Trophoblast cell (in vitro differentiated cells and primary cell): ENCODE results near the gene DIP2B.
"Not testable (repeated sequence)": the region's sequence is repeated elsewhere in the genome, so short reads cannot be mapped to it uniquely, and the experiment has no call there.

Experiments used
- DNase-seq, 2 donors: peaks; one replicate each; pipeline ENCODE4 v3.0.0-alpha.2; 2016
- H2AFZ ChIP-seq: 2 replicates; pipeline ENCODE4 v1.6.1; 2013; ENCODE audit warnings: low read length, moderate library complexity, mild to moderate bottlenecking; ENCODE audit not compliant: insufficient read depth, poor library complexity
- H2AK5ac ChIP-seq: 2 replicates; pipeline ENCODE4 v1.6.1; 2013; ENCODE audit warnings: mild to moderate bottlenecking, low read length
- H2BK120ac ChIP-seq: 2 replicates; pipeline ENCODE4 v1.6.1; 2013; ENCODE audit warnings: low read length, mild to moderate bottlenecking, moderate library complexity; ENCODE audit not compliant: insufficient read depth, poor library complexity
- H2BK12ac ChIP-seq: 2 replicates; pipeline ENCODE4 v1.6.1; 2013; ENCODE audit warnings: mild to moderate bottlenecking, low read length, moderate library complexity
- H2BK5ac ChIP-seq: 2 replicates; pipeline ENCODE4 v1.6.1; 2013; ENCODE audit warnings: low read length, low read depth, moderate library complexity, mild to moderate bottlenecking; ENCODE audit not compliant: poor library complexity
- H3K14ac ChIP-seq: 2 replicates; pipeline ENCODE4 v1.6.1; 2013; ENCODE audit warnings: mild to moderate bottlenecking, low read length
- H3K18ac ChIP-seq: 2 replicates; pipeline ENCODE4 v1.6.1; 2013; ENCODE audit warnings: mild to moderate bottlenecking, low read length
- H3K23ac ChIP-seq: 2 replicates; pipeline ENCODE4 v1.6.1; 2013; ENCODE audit warnings: low read length
- H3K27ac ChIP-seq: 2 replicates; pipeline ENCODE4 v1.5.1; 2013; ENCODE audit warnings: low read depth, mild to moderate bottlenecking, inconsistent platforms, low read length, moderate library complexity
- H3K27me3 ChIP-seq: 2 replicates; pipeline ENCODE4 v1.6.1; 2013; ENCODE audit warnings: inconsistent platforms, mild to moderate bottlenecking, low read length, moderate library complexity; ENCODE audit not compliant: insufficient read depth
- H3K36me3 ChIP-seq, 2 experiments: 1 replicate in 1 of 2; 2 replicates in 1 of 2; pipeline ENCODE4 v1.6.1; 2013; ENCODE audit warnings: low read length in 2 of 2, mild to moderate bottlenecking in 2 of 2, moderate library complexity in 1 of 2; ENCODE audit not compliant: insufficient read depth in 2 of 2, control insufficient read depth in 1 of 2
- H3K4ac ChIP-seq: 2 replicates; pipeline ENCODE4 v1.6.1; 2013; ENCODE audit warnings: low read depth, mild to moderate bottlenecking, low read length, moderate library complexity
- H3K4me1 ChIP-seq, 2 experiments: 1 replicate in 1 of 2; 2 replicates in 1 of 2; pipeline ENCODE4 v1.6.1; 2013; ENCODE audit warnings: low read length in 2 of 2, mild to moderate bottlenecking in 2 of 2, moderate library complexity in 1 of 2; ENCODE audit not compliant: insufficient read depth in 2 of 2, control insufficient read depth in 1 of 2
- H3K4me2 ChIP-seq: 2 replicates; pipeline ENCODE4 v1.6.1; 2013; ENCODE audit warnings: inconsistent platforms, mild to moderate bottlenecking, low read length, moderate library complexity
- H3K4me3 ChIP-seq: 2 replicates; pipeline ENCODE4 v1.5.1; 2013; ENCODE audit warnings: mild to moderate bottlenecking, low read depth, low read length, inconsistent platforms
- H3K79me1 ChIP-seq: one replicate; pipeline ENCODE4 v1.6.1; 2013; ENCODE audit warnings: low read length
- H3K79me2 ChIP-seq: 2 replicates; pipeline ENCODE4 v1.6.1; 2013; ENCODE audit warnings: low read length, mild to moderate bottlenecking; ENCODE audit not compliant: control insufficient read depth, insufficient read depth, poor library complexity
- H3K9ac ChIP-seq: 2 replicates; pipeline ENCODE4 v1.6.1; 2013; ENCODE audit warnings: mild to moderate bottlenecking, low read length
- H3K9me3 ChIP-seq: 2 replicates; pipeline ENCODE4 v1.6.1; 2013; ENCODE audit warnings: low read depth, mild to moderate bottlenecking, control low read depth, inconsistent platforms, low read length; ENCODE audit not compliant: insufficient read depth
- H4K12ac ChIP-seq: 2 replicates; pipeline ENCODE4 v1.6.1; 2013; ENCODE audit warnings: low read depth, mild to moderate bottlenecking, low read length, moderate library complexity
- H4K8ac ChIP-seq: 2 replicates; pipeline ENCODE4 v1.6.1; 2013; ENCODE audit warnings: low read depth, mild to moderate bottlenecking, low read length, moderate library complexity
- H4K91ac ChIP-seq: one replicate; pipeline ENCODE4 v1.6.1; 2013; ENCODE audit warnings: low read depth, mild to moderate bottlenecking, low read length, moderate library complexity
- WGBS: extraction: QIAGEN DNeasy Blood & Tissue Kit; methylation state at CpG from one replicate; pipeline ENCODE4 v1.1.7; 2013; ENCODE audit warnings: missing lambda C conversion rate; ENCODE audit not compliant: insufficient read length, insufficient coverage; ENCODE audit errors: extremely low coverage; 5-methylcytosine and 5-hydroxymethylcytosine counted together

Gene DIP2B

GRCh38 chr12:50498119-50498518, 6.7 kb upstream of the DIP2B start:
- not testable (repeated sequence) for H3K14ac ChIP-seq, H3K79me1 ChIP-seq, DNase-seq, H3K4me2 ChIP-seq, H2AK5ac ChIP-seq, H3K27me3 ChIP-seq, H2BK5ac ChIP-seq, H4K8ac ChIP-seq, H3K79me2 ChIP-seq, H3K4me3 ChIP-seq, H3K27ac ChIP-seq, H3K9ac ChIP-seq, H3K4ac ChIP-seq, H3K9me3 ChIP-seq, H3K23ac ChIP-seq, H3K36me3 ChIP-seq, H3K18ac ChIP-seq, H2AFZ ChIP-seq, H4K91ac ChIP-seq, H3K4me1 ChIP-seq, H2BK120ac ChIP-seq, H2BK12ac ChIP-seq, H4K12ac ChIP-seq
- WGBS: no CpG with 5 or more reads among the region's 11 CpGs

GRCh38 chr12:50505675-50506530, 1.1 kb downstream of the DIP2B start:
- Histone ChIP-seq H3K4me2 (peak overlapping the region; percentile 83), H3K79me2 (peaks cover 18% of the 10 kb centered on the region), H2AFZ (peak overlapping the region; percentile 68), H3K4me3 (peak overlapping the region; percentile 96), H4K8ac (peak overlapping the region; percentile 92), H2BK120ac (peak overlapping the region; percentile 93), H2BK12ac (peak overlapping the region; percentile 7), H3K79me1 (peaks cover 14% of the 10 kb centered on the region), H4K91ac (peak overlapping the region; percentile 98), H3K9me3 (no peaks in the 10 kb centered on the region), H2AK5ac (peak overlapping the region; percentile 73), H3K27ac (peak overlapping the region; percentile 88), H2BK5ac (peak overlapping the region; percentile 95), H3K9ac (peak overlapping the region; percentile 97), H3K36me3 (no peaks in the 10 kb centered on the region), H3K18ac (peak overlapping the region; percentile 85), H3K4me1 (peaks cover 3 to 11% of the 10 kb centered on the region in 2 experiments), H3K14ac (peak overlapping the region; percentile 96), H3K23ac (no peak overlapping the region), H4K12ac (peak overlapping the region; percentile 90), H3K4ac (peak overlapping the region; percentile 99), H3K27me3 (no peaks in the 10 kb centered on the region)
- WGBS: no CpG with 5 or more reads among the region's 11 CpGs
- DNase-seq: peak in 1 of 2 donors; percentile 18

GRCh38 chr12:50506753-50507473, 2.1 kb downstream of the DIP2B start:
- Histone ChIP-seq H3K9me3 (no peaks in the 10 kb centered on the region), H3K23ac (no peak overlapping the region), H3K27me3 (no peaks in the 10 kb centered on the region), H3K4me1 (peaks cover 3 to 11% of the 10 kb centered on the region in 2 experiments), H4K12ac (no peak overlapping the region), H2BK5ac (no peak overlapping the region), H3K4me3 (no peak overlapping the region), H3K79me1 (peaks cover 14% of the 10 kb centered on the region), H3K18ac (no peak overlapping the region), H3K27ac (peak overlapping the region; percentile 16), H3K4ac (peak overlapping the region; percentile 15), H2AK5ac (no peak overlapping the region), H2AFZ (no peak overlapping the region), H3K14ac (no peak overlapping the region), H3K4me2 (peak overlapping the region; percentile 57), H3K9ac (no peak overlapping the region), H3K79me2 (peaks cover 20% of the 10 kb centered on the region), H2BK12ac (no peak overlapping the region), H2BK120ac (no peak overlapping the region), H4K91ac (no peak overlapping the region), H3K36me3 (no peaks in the 10 kb centered on the region), H4K8ac (no peak overlapping the region)
- no CpG with 5 or more reads among the region's 2 CpGs for WGBS
- no peak for DNase-seq

- H4K12ac ChIP-seq: no peak overlapping the region
- H3K36me3 ChIP-seq: no peaks in the 10 kb centered on the region
- peak overlapping the region; percentile 43 for H4K91ac ChIP-seq
- H3K27ac ChIP-seq: peak overlapping the region; percentile 16
- no peak overlapping the region for H3K4me3 ChIP-seq
- no peak overlapping the region for H3K23ac ChIP-seq
- no peak overlapping the region for H3K18ac ChIP-seq
- no peak overlapping the region for H2BK5ac ChIP-seq
- peaks cover 20% of the 10 kb centered on the region for H3K79me2 ChIP-seq
- H3K27me3 ChIP-seq: no peaks in the 10 kb centered on the region
- WGBS: no CpG with 5 or more reads among the region's 11 CpGs
- no peaks in the 10 kb centered on the region for H3K9me3 ChIP-seq
- no peak overlapping the region for H2AFZ ChIP-seq
- no peak overlapping the region for H2BK120ac ChIP-seq
- no peak overlapping the region for H2BK12ac ChIP-seq
- H2AK5ac ChIP-seq: no peak overlapping the region
- peaks cover 3 to 11% of the 10 kb centered on the region in 2 experiments for H3K4me1 ChIP-seq
- no peak for DNase-seq
- H3K14ac ChIP-seq: no peak overlapping the region
- H3K4ac ChIP-seq: peak overlapping the region; percentile 91
- no peak overlapping the region for H4K8ac ChIP-seq
- peak overlapping the region; percentile 57 for H3K4me2 ChIP-seq
- peaks cover 14% of the 10 kb centered on the region for H3K79me1 ChIP-seq
- H3K9ac ChIP-seq: no peak overlapping the region
Measured at GRCh38 chr12:50507474-50507838, 2.7 kb downstream of the DIP2B start.
